Thyroid gland (tissue), 4 donors: Measurements from ENCODE around the gene MTARC2.

Source experiments
- CTCF ChIP-seq, 6 experiments: fragments of 200-600 bp in 3 of 6; fragments of 450-650 bp in 3 of 6; sonication (generic) in 3 of 6; IDR thresholded peaks; one replicate each; pipeline ENCODE4 v1.5.1; 2016 to 2019; ENCODE audit warnings: antibody characterized with exemption in 6 of 6, mild to moderate bottlenecking in 2 of 6, inconsistent platforms in 1 of 6, moderate library complexity in 1 of 6
- POLR2A ChIP-seq, 2 donors: fragments of 450-650 bp; IDR thresholded peaks; one replicate each; pipeline ENCODE4 v1.6.1; 2017; ENCODE audit warnings: antibody characterized with exemption in 2 of 2, mild to moderate bottlenecking in 2 of 2, moderate library complexity in 1 of 2

- TF ChIP-seq CTCF (IDR thresholded peaks at IDR 0.05) (no peak), POLR2A (IDR thresholded peaks at IDR 0.05) (no peak)
Measured at GRCh38 chr1:220833436-220833835, 85.3 kb downstream of the MTARC2 start.
